ENCODE data around the gene FAAP20.

DNA sequence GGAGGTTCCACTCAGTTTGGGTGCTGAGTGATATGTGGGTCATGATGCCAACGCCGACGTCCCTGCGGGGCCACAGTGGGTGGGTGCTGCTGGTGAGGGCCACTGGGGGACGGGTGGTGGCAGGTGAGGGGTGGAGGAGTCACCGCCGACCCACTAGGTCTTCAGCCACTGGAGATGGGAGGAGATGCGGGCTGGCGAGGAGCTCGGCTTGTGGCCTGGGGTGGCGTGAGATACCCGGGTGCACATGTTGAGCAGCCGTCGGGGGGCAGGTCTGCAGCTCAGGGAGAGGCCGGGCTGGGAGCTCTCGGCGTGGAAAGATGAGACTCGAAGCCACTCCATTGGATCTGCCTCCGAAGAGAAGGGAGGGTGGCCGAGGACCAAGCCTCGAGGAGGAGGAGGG is 40.5 kb downstream of the FAAP20 start:
- TF ChIP-seq, protein P1, sequence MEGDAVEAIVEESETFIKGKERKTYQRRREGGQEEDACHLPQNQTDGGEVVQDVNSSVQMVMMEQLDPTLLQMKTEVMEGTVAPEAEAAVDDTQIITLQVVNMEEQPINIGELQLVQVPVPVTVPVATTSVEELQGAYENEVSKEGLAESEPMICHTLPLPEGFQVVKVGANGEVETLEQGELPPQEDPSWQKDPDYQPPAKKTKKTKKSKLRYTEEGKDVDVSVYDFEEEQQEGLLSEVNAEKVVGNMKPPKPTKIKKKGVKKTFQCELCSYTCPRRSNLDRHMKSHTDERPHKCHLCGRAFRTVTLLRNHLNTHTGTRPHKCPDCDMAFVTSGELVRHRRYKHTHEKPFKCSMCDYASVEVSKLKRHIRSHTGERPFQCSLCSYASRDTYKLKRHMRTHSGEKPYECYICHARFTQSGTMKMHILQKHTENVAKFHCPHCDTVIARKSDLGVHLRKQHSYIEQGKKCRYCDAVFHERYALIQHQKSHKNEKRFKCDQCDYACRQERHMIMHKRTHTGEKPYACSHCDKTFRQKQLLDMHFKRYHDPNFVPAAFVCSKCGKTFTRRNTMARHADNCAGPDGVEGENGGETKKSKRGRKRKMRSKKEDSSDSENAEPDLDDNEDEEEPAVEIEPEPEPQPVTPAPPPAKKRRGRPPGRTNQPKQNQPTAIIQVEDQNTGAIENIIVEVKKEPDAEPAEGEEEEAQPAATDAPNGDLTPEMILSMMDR (IDR thresholded peaks at IDR 0.05 in 2 of 3, conservative IDR thresholded peaks at IDR 0.05 in 1 of 3; ENCODE audit: borderline replicate concordance in 1 of 3, insufficient read depth in 1 of 3, low read depth in 2 of 3, low read length in 2 of 3), result no peak
- TF ChIP-seq EZH2 (IDR thresholded peaks at IDR 0.05) (no peak), ZNF274 (IDR thresholded peaks at IDR 0.05; ENCODE audit: low read depth, low read length) (no peak), RAD21 (IDR thresholded peaks at IDR 0.05; ENCODE audit: low read depth) (no peak), TCF7L2 (IDR thresholded peaks at IDR 0.05; ENCODE audit: borderline replicate concordance, extremely low read depth, insufficient read depth, insufficient read length) (no peak), EGR1 (IDR thresholded peaks at IDR 0.05; ENCODE audit: low read depth) (no peak), SRF (IDR thresholded peaks at IDR 0.05; ENCODE audit: low read depth) (no peak), ZFX (IDR thresholded peaks at IDR 0.05) (no peak), POLR2AphosphoS5 (IDR thresholded peaks at IDR 0.05; ENCODE audit: low read depth, low read length) (no peak), SIN3A (IDR thresholded peaks at IDR 0.05; ENCODE audit: low read depth) (no peak), ELF1 (IDR thresholded peaks at IDR 0.05; ENCODE audit: borderline replicate concordance, low read depth) (no peak), POLR2A (IDR thresholded peaks at IDR 0.05; ENCODE audit: borderline replicate concordance, extremely low read depth, insufficient read depth, insufficient read length) (no peak)
- TF ChIP-seq, protein P2, sequence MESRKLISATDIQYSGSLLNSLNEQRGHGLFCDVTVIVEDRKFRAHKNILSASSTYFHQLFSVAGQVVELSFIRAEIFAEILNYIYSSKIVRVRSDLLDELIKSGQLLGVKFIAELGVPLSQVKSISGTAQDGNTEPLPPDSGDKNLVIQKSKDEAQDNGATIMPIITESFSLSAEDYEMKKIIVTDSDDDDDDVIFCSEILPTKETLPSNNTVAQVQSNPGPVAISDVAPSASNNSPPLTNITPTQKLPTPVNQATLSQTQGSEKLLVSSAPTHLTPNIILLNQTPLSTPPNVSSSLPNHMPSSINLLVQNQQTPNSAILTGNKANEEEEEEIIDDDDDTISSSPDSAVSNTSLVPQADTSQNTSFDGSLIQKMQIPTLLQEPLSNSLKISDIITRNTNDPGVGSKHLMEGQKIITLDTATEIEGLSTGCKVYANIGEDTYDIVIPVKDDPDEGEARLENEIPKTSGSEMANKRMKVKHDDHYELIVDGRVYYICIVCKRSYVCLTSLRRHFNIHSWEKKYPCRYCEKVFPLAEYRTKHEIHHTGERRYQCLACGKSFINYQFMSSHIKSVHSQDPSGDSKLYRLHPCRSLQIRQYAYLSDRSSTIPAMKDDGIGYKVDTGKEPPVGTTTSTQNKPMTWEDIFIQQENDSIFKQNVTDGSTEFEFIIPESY (IDR thresholded peaks at IDR 0.05; ENCODE audit: extremely low read depth, insufficient replicate concordance, low read length), result no peak
